ENCODE data around the gene RAET1E.
A peak's percentile ranks its signal among the peaks of the same experiment; 100 is the strongest.
"Not testable (repeated sequence)": the region's sequence is repeated elsewhere in the genome, so short reads cannot be mapped to it uniquely, and the experiment has no call there.

RAET1E gene

DNA sequence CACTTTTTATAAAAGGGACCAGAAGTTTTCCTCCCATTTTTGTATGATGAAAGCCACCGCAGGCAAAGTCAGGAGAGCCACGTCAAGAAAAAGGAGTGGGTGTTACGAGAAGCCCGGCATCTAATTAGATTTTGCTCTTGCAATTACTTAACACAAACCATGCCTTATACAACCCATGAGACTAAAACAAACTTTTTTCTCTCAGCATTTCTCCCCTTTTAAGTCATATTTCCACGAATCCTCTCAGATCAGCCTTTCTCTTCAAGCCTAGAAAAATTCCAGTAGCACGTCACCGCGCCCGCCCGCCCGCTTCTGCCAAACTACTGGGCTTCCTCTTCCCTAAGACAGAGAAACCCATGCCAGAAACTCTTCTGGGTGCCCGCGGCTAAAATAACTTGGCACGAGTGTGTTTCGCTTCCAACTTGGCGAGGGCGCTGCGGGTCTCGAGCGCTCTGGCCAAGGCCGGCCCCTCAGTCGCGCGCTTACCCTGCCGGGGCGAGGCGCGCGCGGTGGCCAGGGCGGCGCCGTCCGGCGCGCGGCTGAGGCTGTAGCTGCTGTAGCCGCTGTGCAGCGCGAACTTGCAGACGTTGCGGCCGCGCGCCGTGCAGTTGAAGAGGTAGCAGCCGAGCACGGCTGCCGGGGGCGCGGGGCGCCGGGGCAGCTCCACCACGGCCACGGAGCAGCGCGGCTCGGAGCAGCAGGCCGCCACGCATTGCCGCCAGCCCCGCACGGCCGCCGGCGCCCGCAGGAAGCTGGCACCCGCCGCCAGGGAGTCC is 34.8 kb downstream of the RAET1E start:
- FAIRE-seq: no peak
- peak; percentile 78 for DNase-seq (ENCODE audit: low spot score)

DNA sequence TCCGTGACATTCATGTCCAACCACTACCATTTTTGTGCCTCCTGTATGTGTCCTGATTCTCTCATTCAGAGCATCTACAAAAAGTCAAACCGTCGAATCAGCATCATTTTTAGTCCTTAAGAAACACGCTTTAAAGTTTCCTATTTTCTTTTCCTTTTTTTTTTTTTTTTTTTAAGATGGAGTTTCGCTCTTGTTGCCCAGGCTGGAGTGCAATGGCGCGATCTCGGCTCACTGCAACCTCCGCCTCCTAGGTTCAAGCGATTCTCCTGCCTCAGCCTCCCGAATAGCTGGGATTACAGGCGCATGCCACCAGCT is 35.5 kb downstream of the RAET1E start:
- not testable (repeated sequence) for FAIRE-seq; DNase-seq (ENCODE audit: low spot score)

DNA sequence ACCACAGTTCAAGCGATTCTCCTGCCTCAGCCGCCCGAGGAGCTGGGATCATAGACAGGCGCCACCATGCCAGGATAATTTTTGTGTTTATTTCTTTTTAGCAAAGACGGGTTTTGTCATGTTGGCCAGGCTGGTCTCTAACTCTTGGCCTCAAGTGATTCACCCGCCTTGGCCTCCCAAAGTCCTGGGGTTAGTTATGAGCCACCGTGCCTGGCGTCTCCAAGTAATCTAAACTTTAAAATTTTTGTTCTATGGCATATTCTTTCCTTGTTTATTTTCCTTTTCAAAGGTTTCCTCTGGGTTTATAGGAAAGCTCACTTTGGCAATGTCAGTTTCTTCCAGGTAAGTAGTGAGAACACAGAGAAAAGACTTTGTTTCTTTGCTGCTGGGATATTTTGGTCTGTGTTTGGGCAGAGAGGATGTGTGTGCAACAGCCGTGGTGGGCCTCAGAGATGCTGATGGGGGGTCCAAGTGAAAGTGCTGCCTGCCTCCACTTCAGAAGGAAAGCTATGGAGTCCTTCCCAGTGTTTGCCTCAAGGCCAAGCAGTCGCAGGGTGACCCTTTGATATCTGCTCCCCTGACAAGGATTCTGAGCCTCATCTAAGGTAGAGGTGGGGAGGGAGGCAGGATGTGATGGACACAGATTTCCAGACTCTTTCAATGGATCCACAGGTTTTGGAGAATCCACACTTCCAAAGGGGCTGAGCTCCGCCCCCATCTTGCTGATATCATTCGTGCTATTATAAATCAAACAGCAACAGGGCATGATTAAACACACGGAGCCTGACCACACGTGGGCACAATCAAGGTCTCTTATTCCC is 36.1 kb downstream of the RAET1E start:
- no peak for FAIRE-seq
- no peak for DNase-seq (ENCODE audit: low spot score)

DNA sequence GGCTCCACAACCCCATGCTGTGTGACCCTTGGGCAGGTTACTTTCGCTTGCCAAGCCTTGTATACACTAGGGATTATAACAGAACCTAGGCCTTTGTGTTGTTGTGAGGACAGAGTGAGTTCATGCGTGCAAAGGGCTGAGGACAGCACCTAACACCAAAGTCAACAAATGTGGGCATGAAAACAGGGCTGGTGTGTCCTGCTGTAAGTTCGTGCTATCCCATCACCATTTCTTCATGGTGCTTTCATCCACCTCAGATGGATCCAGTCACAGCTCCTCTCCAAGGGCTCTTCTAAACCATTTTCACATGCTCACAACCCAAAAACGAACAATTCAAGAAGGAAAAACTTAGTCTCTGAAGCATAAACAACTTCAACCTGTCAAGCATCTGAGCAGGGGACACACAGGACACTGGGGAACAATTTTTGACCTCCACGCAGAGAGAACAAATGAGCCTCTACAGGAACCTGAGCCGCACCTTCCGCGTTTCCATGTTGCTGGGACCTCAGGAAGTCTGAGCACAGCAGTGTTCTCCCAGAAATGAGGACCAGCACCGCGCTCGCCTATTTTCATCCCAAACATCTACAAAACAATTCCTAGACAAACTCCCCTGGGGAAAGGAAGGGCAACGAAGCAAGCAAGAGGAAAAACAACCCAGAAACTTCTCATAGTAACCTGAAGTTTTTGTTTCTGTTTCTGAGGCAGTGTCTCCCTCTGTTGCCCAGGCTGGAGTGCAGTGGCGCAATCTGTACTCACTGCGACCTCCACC is 36.9 kb downstream of the RAET1E start:
- no peak for DNase-seq (ENCODE audit: low spot score)
- FAIRE-seq: no peak

DNA sequence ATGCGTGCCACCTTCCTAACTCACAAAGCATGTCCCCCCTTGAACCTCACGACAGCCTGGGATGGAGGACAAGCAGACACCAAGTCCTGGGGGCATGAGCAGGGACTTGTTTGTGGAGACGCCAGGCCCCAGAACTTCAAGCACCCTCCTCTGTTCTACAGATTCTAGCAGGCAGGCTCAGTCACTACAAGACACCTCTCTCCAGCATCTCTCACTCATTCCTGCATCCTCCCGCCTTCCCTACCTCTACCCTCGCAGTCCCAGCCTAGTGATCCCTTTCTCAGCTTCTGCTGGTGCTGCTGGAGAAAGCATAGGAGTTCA is 37.4 kb downstream of the RAET1E start:
- DNase-seq (ENCODE audit: low spot score) (no peak), FAIRE-seq (no peak)

DNA sequence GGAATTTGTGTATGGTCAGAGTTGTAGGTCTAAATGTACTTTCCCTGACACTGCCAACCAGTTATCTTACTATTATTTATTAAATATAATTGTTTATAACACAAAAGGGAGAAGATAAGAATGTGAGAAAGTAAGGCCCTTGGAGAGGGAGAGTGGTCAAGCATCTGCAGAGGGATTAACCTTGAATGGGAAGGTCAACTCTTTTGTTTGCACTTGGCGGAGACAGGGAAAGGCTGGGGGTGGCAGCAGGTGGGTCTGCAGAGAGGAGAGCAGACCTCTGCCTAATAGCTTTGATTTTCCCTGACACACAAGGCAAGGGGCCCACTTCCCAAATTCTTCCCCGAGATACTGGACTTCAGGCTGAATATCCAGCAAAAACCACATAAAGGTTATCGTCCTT is 38.0 kb downstream of the RAET1E start:
- FAIRE-seq: no peak
- DNase-seq (ENCODE audit: low spot score): no peak

DNA sequence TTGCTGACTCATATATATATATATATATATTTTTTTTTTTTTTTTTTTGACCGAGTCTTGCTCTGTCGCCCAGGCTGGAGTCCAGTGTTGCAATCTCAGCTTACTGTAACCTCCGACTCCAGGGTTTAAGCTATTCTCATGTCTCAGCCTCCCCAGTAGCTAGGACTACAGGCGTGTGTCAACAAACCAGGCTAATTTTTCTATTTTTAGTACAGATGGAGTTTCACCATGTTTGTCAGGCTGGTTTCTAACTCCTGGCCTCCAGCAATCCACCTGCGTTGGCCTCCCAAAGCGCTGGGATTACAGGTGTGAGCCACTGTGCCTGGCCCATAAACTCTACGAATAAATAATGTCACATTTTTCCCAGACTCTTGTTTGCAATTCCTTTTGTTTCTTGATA is 38.5 kb downstream of the RAET1E start:
- DNase-seq (ENCODE audit: low spot score): no peak
- FAIRE-seq: no peak

DNA sequence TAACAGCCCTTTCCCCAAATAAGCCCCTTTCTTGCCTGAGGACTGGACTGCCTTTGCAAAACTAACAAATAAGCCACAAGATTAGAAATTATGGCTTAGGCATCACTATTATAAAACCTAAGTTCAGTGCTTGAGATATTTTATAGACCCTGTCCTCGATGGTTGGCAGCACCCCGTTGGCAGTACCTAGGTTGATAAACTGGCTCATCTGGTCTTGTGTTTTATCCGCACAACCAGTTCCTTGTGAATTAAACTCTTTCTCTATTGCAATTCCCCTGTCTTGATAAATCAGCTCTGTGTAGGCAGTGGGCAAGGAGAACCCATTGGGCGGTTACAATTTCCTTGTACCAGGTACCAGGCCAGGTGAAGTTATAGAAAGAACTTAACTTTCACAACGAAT is 40.4 kb downstream of the RAET1E start:
- DNase-seq (ENCODE audit: low spot score) (no peak), FAIRE-seq (no peak)

DNA sequence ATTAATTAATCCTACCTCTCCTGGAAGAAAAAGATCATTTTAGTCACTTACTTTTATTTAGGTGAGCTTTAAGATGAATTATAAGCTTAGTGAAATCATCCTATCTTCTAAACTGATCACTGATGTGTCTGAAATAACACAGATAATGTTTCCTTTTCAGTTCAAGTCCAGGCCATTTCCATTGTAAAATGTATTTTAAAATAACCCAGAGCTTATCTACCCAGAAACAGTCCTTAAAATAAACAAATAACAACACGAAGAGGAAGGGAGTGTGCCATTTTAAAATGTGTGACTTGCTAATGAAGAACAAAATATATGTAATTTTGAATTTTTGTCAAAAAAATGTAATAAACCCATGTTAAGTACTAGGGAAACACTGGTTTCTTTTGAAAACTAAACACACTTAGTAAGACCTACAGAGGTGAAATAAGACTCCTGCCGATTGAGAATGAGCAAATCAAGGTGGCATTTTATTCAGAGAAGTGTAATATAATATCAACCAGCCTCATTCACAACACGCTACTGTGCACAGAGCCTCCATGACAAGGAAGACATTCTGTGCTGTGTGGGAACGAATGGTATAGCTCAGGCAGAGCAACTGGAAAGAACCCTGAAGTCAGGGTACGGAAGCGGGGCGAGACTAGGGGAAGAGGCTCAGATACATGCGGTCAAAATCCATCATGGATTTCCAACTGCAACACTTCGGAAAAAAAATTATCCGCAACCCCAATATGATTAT is 41.5 kb downstream of the RAET1E start:
- FAIRE-seq (no peak), DNase-seq (ENCODE audit: low spot score) (no peak)

DNA sequence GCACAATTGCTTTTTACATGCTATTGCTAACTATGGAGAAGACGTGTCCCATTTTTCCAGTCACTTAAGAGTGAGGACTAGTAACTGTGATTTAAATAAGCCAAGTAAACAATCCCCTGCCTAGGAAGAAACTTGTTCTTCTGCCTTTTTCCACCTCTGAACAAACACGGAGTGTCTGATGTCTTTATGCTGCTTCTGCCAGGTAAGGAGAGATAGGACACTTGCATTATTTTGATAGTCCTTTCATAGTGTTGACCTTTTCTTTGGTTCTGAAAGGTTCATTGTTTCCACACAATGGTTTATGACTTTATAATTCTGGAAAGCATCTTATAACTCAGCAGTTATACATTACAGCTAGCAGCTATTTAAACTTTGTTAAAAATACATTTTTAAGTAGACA is 42.2 kb downstream of the RAET1E start:
- DNase-seq (ENCODE audit: low spot score) (no peak), FAIRE-seq (no peak)

DNA sequence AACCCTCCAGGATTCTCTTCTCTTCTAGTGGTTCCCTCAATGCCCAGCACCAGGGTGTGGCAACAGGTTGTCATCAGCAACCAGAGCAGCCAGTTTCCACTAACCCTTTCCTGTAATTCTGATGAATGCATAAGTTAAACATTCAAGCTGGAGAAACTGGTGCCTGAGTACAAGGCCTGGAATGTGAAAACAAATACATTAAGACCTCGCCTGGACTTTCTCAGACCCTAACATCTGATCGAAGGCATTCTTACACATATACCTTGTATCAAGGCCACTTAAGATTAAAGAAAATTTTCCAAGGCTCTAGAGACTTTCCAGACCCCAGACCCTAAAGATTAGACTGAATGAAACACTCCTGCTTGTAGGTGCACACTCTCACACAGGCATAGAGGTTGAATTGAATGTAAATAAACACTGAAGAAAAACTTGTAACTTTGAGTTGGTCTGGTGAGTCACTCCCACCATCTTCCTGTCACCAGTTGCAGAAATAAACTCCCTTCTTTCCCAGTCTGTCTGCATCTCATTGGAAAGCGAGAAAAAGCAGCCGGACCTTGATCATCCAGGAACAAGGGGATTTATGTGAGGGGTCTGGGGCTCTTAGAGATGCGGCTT is 42.8 kb downstream of the RAET1E start:
- FAIRE-seq (no peak), DNase-seq (ENCODE audit: low spot score) (peak; percentile 23)

DNA sequence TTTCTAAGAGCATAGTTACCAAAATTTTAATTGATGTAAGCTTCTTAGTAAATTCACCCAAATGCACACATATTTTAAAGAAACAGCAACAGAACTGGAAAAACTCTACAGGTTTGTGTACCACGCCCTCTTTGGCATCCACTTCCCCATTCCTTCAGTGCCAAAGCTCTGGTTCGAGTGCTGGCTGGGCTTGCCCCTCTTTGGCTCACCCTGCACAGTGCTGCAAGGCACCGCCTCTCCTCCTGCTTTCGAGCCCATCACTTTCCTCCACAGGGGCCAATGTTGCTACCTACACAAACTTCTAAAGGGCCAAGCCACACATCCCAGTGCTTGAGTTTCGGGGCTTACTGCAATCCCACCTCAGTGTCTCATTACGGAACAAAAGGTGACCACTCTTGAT is 43.4 kb downstream of the RAET1E start:
- no peak for FAIRE-seq
- peak; percentile 27 for DNase-seq (ENCODE audit: low spot score)

DNA sequence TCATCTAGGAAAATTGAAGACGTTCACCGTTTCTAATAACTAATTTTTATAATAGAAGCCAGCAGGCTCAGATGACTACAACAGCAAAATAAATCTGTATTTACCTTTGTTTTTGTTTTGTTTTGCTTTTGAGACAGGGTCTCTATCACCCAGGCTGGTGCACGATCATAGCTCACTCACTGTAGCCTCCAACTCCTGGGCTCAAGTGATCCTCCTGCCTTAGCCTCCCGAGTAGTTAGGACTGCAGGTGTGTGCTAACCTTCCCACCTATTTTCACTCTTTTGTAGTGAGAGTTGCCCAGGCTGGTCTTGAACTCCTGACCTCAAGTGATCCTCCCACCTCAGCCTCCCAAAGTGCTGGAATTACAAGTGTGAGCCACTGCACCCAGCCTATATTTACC is 43.9 kb downstream of the RAET1E start:
- FAIRE-seq; DNase-seq (ENCODE audit: low spot score): not testable (repeated sequence)

DNA sequence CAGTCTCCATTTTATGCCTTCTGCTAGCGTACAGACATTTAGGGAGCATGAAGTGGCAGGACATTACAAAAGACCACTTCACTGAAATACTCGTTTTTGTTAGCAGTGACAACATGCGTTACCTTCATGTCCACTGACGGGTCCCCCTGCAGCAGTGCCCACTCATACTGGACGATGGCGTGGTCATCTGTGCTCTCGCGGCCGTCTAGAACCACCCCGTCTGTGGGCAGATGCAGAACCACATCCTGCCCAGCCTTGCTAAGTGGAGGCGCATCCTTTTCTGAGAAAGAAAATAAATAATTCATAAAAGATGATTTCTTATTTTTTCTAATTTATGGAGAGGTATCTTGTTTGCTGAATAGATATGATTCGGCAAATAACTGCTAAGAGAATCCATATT is 45.0 kb downstream of the RAET1E start:
- no peak for FAIRE-seq

DNA sequence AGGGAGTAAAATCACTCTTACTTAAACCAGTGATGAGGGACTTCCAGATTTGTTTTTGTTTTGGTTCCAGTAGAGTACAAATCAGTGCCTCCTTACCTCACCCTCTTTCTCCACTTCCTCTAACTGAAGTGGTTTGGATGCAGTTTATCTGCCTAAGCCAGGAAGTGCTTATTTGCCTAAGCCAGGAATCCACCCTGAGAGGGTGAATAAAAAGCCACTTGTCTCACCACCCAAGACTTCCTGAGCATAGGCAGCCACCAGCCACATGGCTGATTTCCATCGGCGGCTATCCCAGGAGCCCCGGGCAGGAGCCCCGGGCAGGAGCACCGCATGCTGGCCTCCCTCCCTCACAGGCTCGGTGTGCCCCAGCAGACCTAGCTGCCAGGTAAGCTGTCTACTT is 45.7 kb downstream of the RAET1E start:
- DNase-seq (ENCODE audit: low spot score): peak; percentile 27
- FAIRE-seq: no peak

More for the DNA sequence above, 45.0 kb downstream of the RAET1E start:
- no peak for DNase-seq (ENCODE audit: low spot score)

DNA sequence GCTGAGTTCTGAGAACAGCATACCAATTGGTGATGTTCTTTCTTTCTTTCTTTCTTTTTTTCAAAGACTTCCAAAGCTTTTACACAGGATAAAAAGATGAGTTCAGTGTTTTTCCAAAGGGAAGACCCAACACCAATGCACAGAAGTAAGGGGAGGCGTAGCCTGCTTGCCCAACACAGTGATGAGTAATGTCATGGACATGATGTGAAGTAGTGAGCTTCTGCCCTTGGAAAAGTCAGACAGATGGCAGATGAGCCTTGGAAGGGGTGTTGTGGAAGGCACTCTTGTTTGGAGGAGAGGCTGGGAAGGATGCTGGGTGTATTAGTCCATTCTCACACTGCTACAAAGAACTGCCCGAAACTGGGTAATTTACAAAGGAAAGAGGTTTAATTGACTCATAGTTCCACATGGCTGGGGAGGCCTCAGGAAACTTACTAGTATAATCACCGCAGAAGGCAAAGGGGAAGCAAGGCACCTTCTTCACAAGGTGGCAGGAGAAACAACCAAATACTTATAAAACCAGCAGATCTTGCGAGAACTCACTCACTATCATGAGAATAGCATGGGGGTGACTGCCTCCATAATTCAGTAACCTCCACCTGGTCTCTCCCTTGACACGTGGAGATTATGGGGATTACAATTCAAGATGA is 46.3 kb downstream of the RAET1E start:
- DNase-seq (ENCODE audit: low spot score) (no peak), FAIRE-seq (no peak)

DNA sequence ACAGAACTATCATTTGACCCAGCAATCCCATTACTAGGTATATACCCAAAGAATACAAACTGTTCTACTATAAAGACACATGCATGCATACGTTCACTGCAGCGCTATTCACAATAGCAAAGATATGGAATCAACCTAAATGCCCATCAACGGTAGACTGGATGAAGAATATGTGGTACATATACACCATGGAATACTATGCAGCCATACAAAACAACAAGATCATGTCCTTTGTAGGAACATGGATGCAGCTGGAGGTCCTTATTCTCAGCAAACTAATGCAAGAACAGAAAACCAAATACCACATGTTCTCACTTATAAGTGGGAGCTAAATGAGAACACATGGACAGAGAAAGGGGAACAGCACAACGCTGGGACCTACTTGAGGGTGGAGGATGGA is 49.6 kb downstream of the RAET1E start:
- FAIRE-seq; DNase-seq (ENCODE audit: low spot score): not testable (repeated sequence)

Data from urothelium cell line (cell line).